Cerebellar nuclear complex (tissue), 1 donor: ENCODE measurements around the gene POGK.

Experiments
- DNase-seq, 2 experiments: peaks; one replicate each; lab custom pipeline; 2025; lab: John Stamatoyannopoulos, UW

POGK gene

DNA sequence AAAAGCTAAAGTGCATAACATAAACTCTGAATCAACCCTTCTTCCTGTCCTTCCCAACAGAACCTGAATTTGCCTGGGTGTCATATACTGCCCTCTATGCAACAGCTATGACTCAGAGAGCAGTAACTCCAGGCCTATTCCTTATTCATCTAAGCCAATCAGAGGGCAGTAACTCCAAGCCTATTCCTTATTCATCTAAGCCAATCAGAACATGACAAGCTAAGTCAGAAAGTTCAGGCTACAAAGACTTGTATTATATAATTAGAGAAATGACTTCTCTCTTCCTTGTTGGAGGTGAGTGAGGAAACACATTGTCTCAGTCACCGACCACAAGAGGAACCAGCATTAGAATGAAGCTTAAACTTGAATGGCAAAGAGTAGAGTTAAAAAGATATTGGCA lies 63.0 kb downstream of the POGK start:
- no peak for DNase-seq

DNA sequence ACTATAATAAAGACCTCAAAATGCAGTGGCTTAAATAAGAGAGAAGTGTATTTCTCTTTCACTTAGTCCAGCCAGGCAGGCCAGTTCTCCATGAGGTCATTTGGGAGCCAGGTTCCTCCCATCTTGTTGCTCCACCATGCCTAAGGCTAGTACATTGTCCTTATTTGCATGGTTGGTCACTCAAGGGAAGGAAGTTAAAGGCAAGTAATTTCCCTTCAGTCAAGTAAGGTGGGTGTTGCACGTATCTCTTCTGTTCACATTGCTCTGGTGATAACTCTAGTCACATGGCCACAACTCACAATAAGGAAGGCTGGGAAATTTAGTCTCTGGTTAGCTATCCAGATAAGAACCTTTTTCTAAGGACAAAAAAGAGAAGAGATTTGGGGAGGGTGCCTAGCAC lies 64.0 kb downstream of the POGK start:
- no peak for DNase-seq

DNA sequence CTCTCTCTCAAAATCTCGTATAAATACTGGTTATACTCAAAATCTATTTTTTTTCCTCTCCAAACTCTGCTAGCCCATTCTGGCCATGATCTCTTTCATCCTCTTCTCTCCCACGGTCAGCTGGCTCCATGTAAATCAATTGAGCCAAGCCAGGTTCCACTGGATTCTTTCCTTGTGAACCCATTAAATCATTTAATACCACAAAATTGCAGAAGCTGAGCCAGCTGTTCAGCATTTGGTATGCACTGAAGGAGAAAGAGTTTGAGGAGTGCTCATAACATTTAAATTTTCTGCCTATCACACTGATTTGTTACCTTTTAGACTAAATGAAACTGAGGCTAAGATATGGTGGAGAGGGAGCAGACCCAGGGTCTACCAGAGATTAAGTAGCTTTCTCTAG lies 65.9 kb downstream of the POGK start:
- no peak for DNase-seq

DNA sequence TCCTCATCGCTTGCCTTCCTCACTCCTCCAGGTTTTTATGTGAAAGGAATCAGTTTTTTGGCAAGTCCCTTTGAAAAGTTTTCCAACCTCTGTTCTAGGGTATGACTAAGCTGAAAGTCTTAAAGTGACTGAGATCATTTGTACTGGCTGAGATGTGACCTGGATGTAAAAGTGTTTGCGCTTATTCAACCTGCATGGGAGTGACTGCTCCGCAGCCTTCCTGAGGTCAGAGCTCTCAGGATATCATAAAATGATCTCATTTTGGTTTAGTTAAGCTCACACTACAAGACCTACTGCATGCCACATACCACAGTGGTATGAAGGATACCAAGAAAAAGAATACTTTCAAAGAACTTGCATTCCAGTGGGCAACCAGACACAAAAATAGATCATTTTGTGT lies 66.6 kb downstream of the POGK start:
- DNase-seq: no peak
